HG03520 (cell line): ENCODE results near the gene MBD5.

Source experiments
- ATAC-seq: cut with Tn5 transposase; IDR thresholded peaks from one replicate; pipeline ENCODE4 v1.9.1; 2021; ENCODE audit warnings: mild to moderate bottlenecking, moderate library complexity; ENCODE audit not compliant: unreplicated experiment

The MBD5 gene

DNA sequence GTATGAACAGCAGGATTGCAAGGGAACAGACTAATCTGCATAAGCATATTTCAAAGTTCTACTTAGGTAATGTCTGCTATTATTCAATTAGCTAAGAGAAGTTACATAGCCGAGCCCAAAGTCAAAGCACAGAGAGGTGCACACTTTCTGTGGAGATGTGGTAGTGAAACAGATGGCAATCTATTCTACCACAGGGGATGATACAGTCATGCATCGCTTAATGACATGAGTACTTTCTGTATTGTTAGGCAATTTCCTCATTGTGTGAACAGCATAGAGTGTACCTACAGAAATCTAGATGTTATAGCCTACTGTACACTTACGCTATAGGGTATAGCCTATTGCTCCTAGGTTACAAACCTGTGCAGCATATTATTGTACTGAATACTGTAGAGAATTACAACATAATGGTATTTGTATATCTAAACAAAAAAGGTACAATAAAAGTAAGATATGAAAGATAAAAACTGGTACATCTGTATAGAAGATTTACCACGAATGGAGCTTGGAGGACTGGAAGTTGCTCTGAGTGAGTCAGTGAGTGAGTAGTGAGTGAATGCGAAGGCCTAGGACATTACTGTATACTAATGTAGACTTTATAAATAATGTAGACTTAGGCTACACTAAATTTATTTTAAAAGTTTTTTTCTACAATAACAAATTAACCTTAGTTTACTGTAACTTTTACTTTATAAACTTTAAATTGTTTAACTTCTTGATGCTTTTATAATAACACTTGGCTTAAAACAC, 197.6 kb downstream of the MBD5 start:
- no peak for ATAC-seq

GRCh38 chr2:148221166-148221565, 200.3 kb downstream of the MBD5 start:
- no peak for ATAC-seq

- no peak for ATAC-seq
These were observed 201.0 kb downstream of the MBD5 start for GRCh38 chr2:148221926-148222325.

- ATAC-seq, result no peak
These were observed 211.0 kb downstream of the MBD5 start for GRCh38 chr2:148231858-148232257.

- ATAC-seq, result no peak
These were observed 213.3 kb downstream of the MBD5 start for GRCh38 chr2:148234143-148234542.

DNA sequence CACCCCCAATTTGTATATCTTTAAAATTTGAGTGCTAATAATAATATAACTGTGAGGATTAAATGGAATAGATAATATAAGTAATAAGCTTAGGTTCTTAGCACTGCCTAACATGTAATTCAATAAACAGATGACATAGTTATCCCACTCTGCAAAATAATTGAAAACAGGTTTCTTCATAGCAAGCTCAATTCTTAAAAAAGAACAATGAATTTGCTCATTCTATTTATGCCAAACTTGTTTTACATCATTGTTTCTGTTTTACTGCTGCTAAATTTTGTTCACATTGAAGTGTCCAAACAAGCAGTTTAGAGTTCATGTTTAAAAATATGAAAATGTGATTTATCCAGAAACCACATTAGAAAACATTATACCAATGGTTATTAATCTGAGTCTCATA, 217.0 kb downstream of the MBD5 start:
- no peak for ATAC-seq

DNA sequence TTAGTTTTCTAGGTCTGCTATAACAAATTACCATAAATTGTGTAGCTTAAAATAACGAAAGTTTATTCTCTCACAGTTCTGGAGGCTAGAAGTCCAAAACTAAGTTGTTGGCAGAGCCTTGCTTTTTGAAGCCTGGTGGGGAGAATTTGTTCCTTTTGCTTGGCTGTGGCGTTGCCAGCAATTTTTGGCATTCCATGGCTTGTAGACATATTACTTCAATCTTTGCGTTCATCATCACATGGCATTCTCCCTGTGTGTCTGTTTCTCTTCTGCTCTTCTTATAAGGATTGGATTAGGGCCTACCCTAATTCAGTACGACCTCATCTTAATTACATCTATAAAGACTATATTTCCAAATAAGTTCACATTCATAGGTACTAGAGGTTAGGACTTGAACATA, 217.7 kb downstream of the MBD5 start:
- no peak for ATAC-seq

DNA sequence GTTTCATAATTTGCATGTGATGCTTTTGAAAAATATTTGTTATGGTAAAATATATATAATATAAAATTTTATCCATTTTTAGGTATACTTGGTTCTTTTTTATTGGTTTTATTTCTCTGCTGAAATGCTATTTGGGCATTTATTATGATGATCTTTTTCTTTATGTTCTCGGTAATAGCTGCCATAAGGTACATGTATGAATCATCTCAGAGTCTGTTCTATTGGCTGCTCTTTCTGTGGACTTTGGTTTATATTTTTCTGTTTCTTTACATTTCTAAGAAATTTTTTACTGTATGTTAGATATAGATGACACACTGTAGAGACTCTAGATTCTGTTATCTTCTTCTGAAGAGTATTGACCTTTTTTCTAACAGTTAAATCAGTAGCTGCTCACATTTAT, 219.9 kb downstream of the MBD5 start:
- no peak for ATAC-seq

GRCh38 chr2:148244593-148245292, 223.9 kb downstream of the MBD5 start:
- no peak for ATAC-seq

- no peak for ATAC-seq
These were observed 231.1 kb downstream of the MBD5 start for GRCh38 chr2:148251993-148252392.

- ATAC-seq, result no peak
These were observed 231.8 kb downstream of the MBD5 start for GRCh38 chr2:148252646-148253045.

DNA sequence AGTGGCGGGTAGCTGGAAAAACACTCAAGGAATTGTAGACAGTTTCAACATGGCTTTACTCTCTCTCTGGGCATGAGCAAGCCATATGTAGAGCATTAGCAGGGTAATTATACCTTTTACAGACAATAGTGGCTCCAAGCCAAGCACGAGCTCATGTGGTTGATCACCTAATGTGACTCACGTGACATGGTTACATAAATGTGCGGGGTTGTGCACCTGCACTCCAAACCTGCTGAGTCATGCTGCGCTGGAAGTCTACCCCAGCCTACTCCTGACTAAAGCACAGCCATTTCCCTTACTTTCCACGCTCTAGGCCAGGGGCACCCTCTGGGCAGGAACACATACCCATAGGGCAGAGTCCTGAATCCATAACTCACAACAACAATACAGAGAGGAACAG, 232.8 kb downstream of the MBD5 start:
- ATAC-seq, result no peak

DNA sequence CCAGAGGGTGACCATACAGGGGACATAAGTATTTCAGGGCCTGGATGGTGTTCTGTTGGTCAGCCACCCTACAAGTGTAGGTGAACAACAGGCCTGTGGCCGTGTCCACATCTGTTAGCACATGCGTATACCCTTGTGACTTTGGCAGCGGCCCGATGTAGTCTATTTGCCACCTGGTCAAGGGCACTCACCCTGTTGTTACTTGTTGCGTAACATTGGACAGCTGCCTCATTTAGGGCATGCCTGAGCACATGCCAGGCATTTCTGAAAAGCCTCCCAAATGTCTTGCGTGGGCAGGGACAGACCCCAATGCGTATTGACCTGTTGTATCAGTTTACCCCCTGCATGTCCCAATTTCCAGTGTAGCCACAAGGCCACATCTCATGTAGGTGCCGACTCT, 235.0 kb downstream of the MBD5 start:
- no peak for ATAC-seq

- no peak for ATAC-seq
These were observed 236.4 kb downstream of the MBD5 start for GRCh38 chr2:148257276-148257675.

- no peak for ATAC-seq
These were observed 237.2 kb downstream of the MBD5 start for GRCh38 chr2:148258124-148258523.

- no peak for ATAC-seq
These were observed 238.8 kb downstream of the MBD5 start for GRCh38 chr2:148259674-148260073.

DNA sequence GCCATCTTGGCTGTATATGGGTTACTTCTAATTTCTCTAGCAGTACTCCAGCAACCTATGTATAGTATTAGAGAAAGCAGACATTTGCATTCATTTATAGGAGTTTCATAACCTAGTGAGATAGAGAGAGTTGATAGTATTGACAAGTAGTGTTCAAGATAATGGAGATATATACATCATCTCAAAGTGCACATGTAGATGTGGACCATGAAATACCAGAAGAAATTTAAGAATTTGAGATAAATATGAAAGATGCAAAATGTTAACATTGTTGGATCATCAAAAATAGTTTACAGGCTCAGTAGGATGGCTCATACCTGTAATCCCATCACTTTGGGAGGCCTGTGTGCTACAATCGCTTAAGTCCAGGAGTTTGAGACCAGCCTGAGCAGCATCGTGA, 243.0 kb downstream of the MBD5 start:
- no peak for ATAC-seq

DNA sequence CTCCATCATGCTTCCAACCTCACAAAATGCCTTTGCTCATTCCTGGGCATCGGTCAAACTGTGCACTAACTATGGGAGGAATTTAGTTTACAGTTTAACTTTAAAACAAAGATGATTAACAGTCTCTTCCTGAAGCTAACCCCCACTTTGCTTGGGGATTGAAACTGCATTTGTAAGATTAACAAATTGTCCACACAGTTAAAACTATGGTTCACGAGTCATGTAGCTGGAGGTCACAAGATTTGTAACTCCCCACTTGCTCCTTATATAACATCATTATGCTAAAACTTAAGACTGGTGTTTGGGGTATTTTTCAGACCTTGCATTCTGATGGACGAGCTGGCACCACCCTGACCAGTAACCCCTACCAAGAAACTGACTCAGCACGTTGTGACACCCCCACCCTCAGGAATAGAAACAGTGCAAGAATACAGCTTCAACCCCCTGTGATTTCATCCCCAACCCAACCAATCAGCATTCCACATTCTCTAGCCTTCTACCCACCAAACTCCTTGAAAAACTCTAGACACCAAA, 252.3 kb downstream of the MBD5 start:
- no peak for ATAC-seq

DNA sequence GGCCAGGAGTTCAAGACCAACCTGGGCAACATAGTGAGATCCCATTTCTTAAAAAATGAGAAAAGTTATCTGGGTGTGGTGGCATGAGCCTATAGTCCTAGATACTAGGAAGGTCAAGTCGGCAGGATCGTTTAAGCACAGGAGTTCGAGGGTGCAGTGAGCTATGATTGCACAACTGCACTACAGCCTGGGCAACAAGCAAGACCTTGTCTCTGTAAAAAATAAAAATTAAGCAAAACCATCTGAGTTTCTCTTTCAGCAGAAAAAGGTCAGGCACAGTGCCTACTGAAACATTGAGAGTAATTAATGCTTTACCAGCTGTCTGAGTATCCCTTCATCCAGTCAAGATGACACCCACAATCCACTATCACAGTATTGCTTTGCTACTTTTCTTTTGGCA, 258.3 kb downstream of the MBD5 start:
- no peak for ATAC-seq

DNA sequence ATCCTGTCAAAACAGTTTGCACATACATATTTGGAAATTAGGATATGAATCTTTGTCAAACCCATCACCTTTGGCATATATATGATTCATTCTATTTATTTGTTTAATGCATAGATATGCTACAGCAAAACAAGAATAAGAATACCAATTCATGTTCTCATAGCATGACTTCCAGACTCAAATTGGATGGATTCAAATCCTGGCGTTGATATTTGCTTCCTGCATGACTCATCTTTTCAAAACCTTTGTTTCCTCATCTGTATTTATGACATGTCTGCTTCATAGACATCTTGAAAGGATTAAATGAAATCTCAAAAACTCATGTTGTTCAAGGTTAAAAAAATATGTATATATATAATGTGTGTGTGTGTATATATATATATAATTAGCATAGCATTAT, 261.3 kb downstream of the MBD5 start:
- ATAC-seq, result no peak

- no peak for ATAC-seq
These were observed 271.5 kb downstream of the MBD5 start for GRCh38 chr2:148292431-148292830.

GRCh38 chr2:148298196-148298595, 277.3 kb downstream of the MBD5 start:
- ATAC-seq, result no peak
